Liver (tissue), 9 donors: ENCODE data around the gene KANSL1. TPM values are rescaled to one million over a fixed set of nuclear protein-coding genes. Genes with fewer than 3 reads are reported as not detected.

Experiments used
- DNase-seq: peaks from one replicate; pipeline ENCODE4 v3.0.0-alpha.2; 2017; ENCODE audit warnings: low spot score
- H3K27ac ChIP-seq, 2 donors: one replicate each; pipeline ENCODE4 v1.7.0; 2013; ENCODE audit warnings: inconsistent platforms in 2 of 2, low read length in 2 of 2, control low read depth in 1 of 2, low read depth in 1 of 2, mild to moderate bottlenecking in 1 of 2
- H3K27me3 ChIP-seq, 4 donors: one replicate each; pipeline versions ENCODE4 v1.6.1 to v1.7.0; 2013; ENCODE audit warnings: low read length in 3 of 4, inconsistent platforms in 1 of 4, mild to moderate bottlenecking in 1 of 4, moderate library complexity in 1 of 4; ENCODE audit not compliant: control insufficient read depth in 4 of 4, insufficient read depth in 4 of 4
- H3K36me3 ChIP-seq, 4 donors: one replicate each; pipeline versions ENCODE4 v1.6.1 to v1.7.0; 2013; ENCODE audit warnings: low read length in 3 of 4, mild to moderate bottlenecking in 3 of 4, low read depth in 1 of 4, moderate library complexity in 1 of 4; ENCODE audit not compliant: control insufficient read depth in 4 of 4, insufficient read depth in 3 of 4
- H3K4me1 ChIP-seq, 4 donors: one replicate each; pipeline versions ENCODE4 v1.6.1 to v1.7.0; 2013; ENCODE audit warnings: low read length in 3 of 4, mild to moderate bottlenecking in 3 of 4, moderate library complexity in 1 of 4; ENCODE audit not compliant: control insufficient read depth in 4 of 4, insufficient read depth in 4 of 4
- H3K4me3 ChIP-seq, 3 donors: one replicate each; pipeline versions ENCODE4 v1.6.1 to v1.7.0; 2013; ENCODE audit warnings: low read length in 3 of 3, control low read depth in 1 of 3, low read depth in 1 of 3, mild to moderate bottlenecking in 1 of 3
- H3K9ac ChIP-seq, 2 donors: one replicate each; pipeline ENCODE4 v1.7.0; 2013; ENCODE audit warnings: low read length in 2 of 2, mild to moderate bottlenecking in 2 of 2, moderate library complexity in 2 of 2, control low read depth in 1 of 2, low read depth in 1 of 2
- H3K9me3 ChIP-seq, 4 donors: one replicate each; pipeline versions ENCODE4 v1.6.1 to v1.7.0; 2013; ENCODE audit warnings: low read length in 3 of 4; ENCODE audit not compliant: control insufficient read depth in 4 of 4
- EGR1 ChIP-seq, 2 donors: IDR thresholded peaks; 2 replicates each; pipeline ENCODE4 v1.6.1; 2016 to 2018; ENCODE audit warnings: antibody characterized with exemption in 2 of 2, low read depth in 2 of 2
- FOXA1 ChIP-seq: IDR thresholded peaks from 2 replicates; pipeline ENCODE4 v1.6.1; 2016; ENCODE audit warnings: antibody characterized with exemption
- FOXA2 ChIP-seq: IDR thresholded peaks from 2 replicates; pipeline ENCODE4 v1.6.1; 2016; ENCODE audit warnings: antibody characterized with exemption
- GABPA ChIP-seq, 2 donors: IDR thresholded peaks in 1 of 2; conservative IDR thresholded peaks in 1 of 2; 2 replicates each; pipeline ENCODE4 v1.6.1; 2016; ENCODE audit warnings: antibody characterized with exemption in 2 of 2, mild to moderate bottlenecking in 1 of 2, moderate library complexity in 1 of 2
- HNF4A ChIP-seq, 2 donors: conservative IDR thresholded peaks; 2 replicates each; pipeline ENCODE4 v1.6.1; 2016; ENCODE audit warnings: antibody characterized with exemption in 2 of 2, mild to moderate bottlenecking in 2 of 2
- HNF4G ChIP-seq: IDR thresholded peaks from 2 replicates; pipeline ENCODE4 v1.6.1; 2016; ENCODE audit warnings: antibody characterized with exemption
- JUND ChIP-seq, 2 donors: IDR thresholded peaks; 2 replicates each; pipeline ENCODE4 v1.6.1; 2016; ENCODE audit warnings: antibody characterized with exemption in 2 of 2
- NR2F2 ChIP-seq: IDR thresholded peaks from 2 replicates; pipeline ENCODE4 v1.6.1; 2016; ENCODE audit warnings: antibody characterized with exemption
- RAD21 ChIP-seq, 2 donors: IDR thresholded peaks; 2 replicates each; pipeline ENCODE4 v1.6.1; 2016; ENCODE audit warnings: antibody characterized with exemption in 2 of 2, mild to moderate bottlenecking in 2 of 2
- RXRA ChIP-seq, 2 donors: IDR thresholded peaks; 2 replicates each; pipeline ENCODE4 v1.6.1; 2017 to 2018; ENCODE audit warnings: antibody characterized with exemption in 2 of 2, mild to moderate bottlenecking in 1 of 2
- SP1 ChIP-seq: IDR thresholded peaks from 2 replicates; pipeline ENCODE4 v1.6.1; 2018; ENCODE audit warnings: antibody characterized with exemption, mild to moderate bottlenecking
- TAF1 ChIP-seq: conservative IDR thresholded peaks from 2 replicates; pipeline ENCODE4 v1.6.1; 2016; ENCODE audit warnings: antibody characterized with exemption, mild to moderate bottlenecking
- YY1 ChIP-seq: IDR thresholded peaks from 2 replicates; pipeline ENCODE4 v1.6.1; 2016; ENCODE audit warnings: antibody characterized with exemption, mild to moderate bottlenecking
- WGBS: extraction: QIAGEN DNeasy Blood & Tissue Kit; methylation state at CpG from one replicate; pipeline ENCODE4 v1.1.7; 2013; 5-methylcytosine and 5-hydroxymethylcytosine counted together
- polyA plus RNA-seq, 2 donors: library from polyadenylated mRNA; stranded (reverse) in 1 of 2; unstranded in 1 of 2; fragments of 200-250 nt in 1 of 2; fragments of >200 nt in 1 of 2; fragmentation: Nextera tagmentation in 1 of 2; extraction: Ambion mirVana in 1 of 2; gene quantifications; one replicate each; pipeline versions ENCODE4 v1.2.1 to v1.2.3, GENCODE V29; 2013 to 2015
- total RNA-seq, 2 donors: library from RNA; depleted of rRNA; stranded (reverse); fragments of >200 nt; gene quantifications; one replicate each; pipeline ENCODE4 v1.2.3, GENCODE V29; 2014
- TF ChIP-seq, protein P1 (sequence below): IDR thresholded peaks from 2 replicates; pipeline ENCODE4 v1.6.1; 2016; ENCODE audit warnings: antibody characterized with exemption, mild to moderate bottlenecking
- TF ChIP-seq, protein P2 (sequence below): IDR thresholded peaks from 2 replicates; pipeline ENCODE4 v1.6.1; 2016; ENCODE audit warnings: antibody characterized with exemption
- TF ChIP-seq, protein P3 (sequence below): IDR thresholded peaks from 2 replicates; pipeline ENCODE4 v1.6.1; 2016; ENCODE audit warnings: antibody characterized with exemption
- TF ChIP-seq, protein P4 (sequence below): IDR thresholded peaks from 2 replicates; pipeline ENCODE4 v1.6.1; 2016; ENCODE audit warnings: antibody characterized with exemption
- TF ChIP-seq, protein P5 (sequence below): fragments of 150-350 bp; IDR thresholded peaks from 2 replicates; pipeline ENCODE4 v1.5.1; 2017; ENCODE audit warnings: improper control_type of control experiment, low read depth, low read length; ENCODE audit not compliant: missing input control
- donor health status: healthy.
- donor health status: healthy.
- donor health status: healthy.
- donor health status: healthy.
- donor health status: healthy.

Gene KANSL1
- total and polyA plus RNA-seq, 4 donors = 5.5 to 86.3 (median 24.0) TPM

DNA sequence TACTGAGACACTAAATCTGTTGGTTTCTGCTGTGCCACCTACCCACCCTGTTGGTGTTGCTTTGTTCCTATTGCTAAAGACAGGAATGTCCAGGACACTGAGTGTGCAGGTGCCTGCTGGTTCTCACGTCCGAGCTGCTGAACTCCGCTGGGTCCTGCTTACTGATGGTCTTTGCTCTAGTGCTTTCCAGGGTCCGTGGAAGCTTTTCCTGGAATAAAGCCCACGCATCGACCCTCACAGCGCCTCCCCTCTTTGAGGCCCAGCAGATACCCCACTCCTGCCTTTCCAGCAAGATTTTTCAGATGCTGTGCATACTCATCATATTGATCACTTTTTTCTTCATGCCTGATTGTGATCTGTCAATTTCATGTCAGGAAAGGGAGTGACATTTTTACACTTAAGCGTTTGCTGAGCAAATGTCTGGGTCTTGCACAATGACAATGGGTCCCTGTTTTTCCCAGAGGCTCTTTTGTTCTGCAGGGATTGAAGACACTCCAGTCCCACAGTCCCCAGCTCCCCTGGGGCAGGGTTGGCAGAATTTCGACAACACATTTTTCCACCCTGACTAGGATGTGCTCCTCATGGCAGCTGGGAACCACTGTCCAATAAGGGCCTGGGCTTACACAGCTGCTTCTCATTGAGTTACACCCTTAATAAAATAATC is 179.6 kb downstream of the KANSL1 start:
- Histone ChIP-seq H3K9me3 (no peaks in the 10 kb centered on the region), H3K27me3 (no peaks in the 10 kb centered on the region), H3K9ac (no peak overlapping the region), H3K27ac (no peak overlapping the region), H3K4me1 (no peaks in the 10 kb centered on the region), H3K36me3 (no peaks in the 10 kb centered on the region), H3K4me3 (no peak overlapping the region)
- 83% methylated on average over 9 of the region's 9 CpGs for WGBS
- DNase-seq = no peak
- TF ChIP-seq NR2F2 = no peak
- TF ChIP-seq, protein P1, sequence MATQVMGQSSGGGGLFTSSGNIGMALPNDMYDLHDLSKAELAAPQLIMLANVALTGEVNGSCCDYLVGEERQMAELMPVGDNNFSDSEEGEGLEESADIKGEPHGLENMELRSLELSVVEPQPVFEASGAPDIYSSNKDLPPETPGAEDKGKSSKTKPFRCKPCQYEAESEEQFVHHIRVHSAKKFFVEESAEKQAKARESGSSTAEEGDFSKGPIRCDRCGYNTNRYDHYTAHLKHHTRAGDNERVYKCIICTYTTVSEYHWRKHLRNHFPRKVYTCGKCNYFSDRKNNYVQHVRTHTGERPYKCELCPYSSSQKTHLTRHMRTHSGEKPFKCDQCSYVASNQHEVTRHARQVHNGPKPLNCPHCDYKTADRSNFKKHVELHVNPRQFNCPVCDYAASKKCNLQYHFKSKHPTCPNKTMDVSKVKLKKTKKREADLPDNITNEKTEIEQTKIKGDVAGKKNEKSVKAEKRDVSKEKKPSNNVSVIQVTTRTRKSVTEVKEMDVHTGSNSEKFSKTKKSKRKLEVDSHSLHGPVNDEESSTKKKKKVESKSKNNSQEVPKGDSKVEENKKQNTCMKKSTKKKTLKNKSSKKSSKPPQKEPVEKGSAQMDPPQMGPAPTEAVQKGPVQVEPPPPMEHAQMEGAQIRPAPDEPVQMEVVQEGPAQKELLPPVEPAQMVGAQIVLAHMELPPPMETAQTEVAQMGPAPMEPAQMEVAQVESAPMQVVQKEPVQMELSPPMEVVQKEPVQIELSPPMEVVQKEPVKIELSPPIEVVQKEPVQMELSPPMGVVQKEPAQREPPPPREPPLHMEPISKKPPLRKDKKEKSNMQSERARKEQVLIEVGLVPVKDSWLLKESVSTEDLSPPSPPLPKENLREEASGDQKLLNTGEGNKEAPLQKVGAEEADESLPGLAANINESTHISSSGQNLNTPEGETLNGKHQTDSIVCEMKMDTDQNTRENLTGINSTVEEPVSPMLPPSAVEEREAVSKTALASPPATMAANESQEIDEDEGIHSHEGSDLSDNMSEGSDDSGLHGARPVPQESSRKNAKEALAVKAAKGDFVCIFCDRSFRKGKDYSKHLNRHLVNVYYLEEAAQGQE = no peak
- TF ChIP-seq GABPA (IDR thresholded peaks at IDR 0.05 in 1 of 2, conservative IDR thresholded peaks at IDR 0.05 in 1 of 2) = no peak
- TF ChIP-seq, protein P2, sequence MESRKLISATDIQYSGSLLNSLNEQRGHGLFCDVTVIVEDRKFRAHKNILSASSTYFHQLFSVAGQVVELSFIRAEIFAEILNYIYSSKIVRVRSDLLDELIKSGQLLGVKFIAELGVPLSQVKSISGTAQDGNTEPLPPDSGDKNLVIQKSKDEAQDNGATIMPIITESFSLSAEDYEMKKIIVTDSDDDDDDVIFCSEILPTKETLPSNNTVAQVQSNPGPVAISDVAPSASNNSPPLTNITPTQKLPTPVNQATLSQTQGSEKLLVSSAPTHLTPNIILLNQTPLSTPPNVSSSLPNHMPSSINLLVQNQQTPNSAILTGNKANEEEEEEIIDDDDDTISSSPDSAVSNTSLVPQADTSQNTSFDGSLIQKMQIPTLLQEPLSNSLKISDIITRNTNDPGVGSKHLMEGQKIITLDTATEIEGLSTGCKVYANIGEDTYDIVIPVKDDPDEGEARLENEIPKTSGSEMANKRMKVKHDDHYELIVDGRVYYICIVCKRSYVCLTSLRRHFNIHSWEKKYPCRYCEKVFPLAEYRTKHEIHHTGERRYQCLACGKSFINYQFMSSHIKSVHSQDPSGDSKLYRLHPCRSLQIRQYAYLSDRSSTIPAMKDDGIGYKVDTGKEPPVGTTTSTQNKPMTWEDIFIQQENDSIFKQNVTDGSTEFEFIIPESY = no peak
- TF ChIP-seq FOXA1 = no peak
- TF ChIP-seq HNF4A (conservative IDR thresholded peaks at IDR 0.05) = no peak
- no peak for TF ChIP-seq JUND (IDR thresholded peaks at IDR 0.05)
- TF ChIP-seq SP1 = no peak
- TF ChIP-seq TAF1 = no peak
- TF ChIP-seq HNF4G = no peak

DNA sequence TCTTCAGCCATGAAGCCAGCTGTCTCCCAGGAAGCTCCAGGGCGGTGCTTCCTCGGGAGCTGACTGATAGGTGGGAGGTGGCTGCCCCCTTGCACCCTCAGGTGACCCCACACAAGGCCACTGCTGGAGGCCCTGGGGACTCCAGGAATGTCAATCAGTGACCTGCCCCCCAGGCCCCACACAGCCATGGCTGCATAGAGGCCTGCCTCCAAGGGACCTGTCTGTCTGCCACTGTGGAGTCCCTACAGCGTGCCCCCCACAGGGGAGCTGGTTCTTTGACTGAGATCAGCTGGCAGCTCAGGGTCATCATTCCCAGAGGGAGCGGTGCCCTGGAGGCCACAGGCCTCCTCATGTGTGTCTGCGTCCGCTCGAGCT is 180.1 kb downstream of the KANSL1 start:
- Histone ChIP-seq H3K9me3 (no peaks in the 10 kb centered on the region), H3K4me1 (no peaks in the 10 kb centered on the region), H3K36me3 (no peaks in the 10 kb centered on the region), H3K27me3 (no peaks in the 10 kb centered on the region), H3K27ac (no peak overlapping the region), H3K9ac (no peak overlapping the region), H3K4me3 (no peak overlapping the region)
- TF ChIP-seq RAD21 (IDR thresholded peaks at IDR 0.05) (no peak), FOXA2 (no peak), FOXA1 (no peak), EGR1 (IDR thresholded peaks at IDR 0.05; ENCODE audit: low read depth in 2 of 2) (no peak), RXRA (IDR thresholded peaks at IDR 0.05) (no peak), HNF4A (conservative IDR thresholded peaks at IDR 0.05) (no peak), HNF4G (no peak), GABPA (IDR thresholded peaks at IDR 0.05 in 1 of 2, conservative IDR thresholded peaks at IDR 0.05 in 1 of 2) (no peak), JUND (IDR thresholded peaks at IDR 0.05) (no peak), SP1 (no peak), YY1 (no peak), NR2F2 (no peak), TAF1 (no peak)
- TF ChIP-seq, protein P3, sequence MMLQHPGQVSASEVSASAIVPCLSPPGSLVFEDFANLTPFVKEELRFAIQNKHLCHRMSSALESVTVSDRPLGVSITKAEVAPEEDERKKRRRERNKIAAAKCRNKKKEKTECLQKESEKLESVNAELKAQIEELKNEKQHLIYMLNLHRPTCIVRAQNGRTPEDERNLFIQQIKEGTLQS = no peak
- TF ChIP-seq, protein P4, sequence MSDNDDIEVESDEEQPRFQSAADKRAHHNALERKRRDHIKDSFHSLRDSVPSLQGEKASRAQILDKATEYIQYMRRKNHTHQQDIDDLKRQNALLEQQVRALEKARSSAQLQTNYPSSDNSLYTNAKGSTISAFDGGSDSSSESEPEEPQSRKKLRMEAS = no peak
- TF ChIP-seq, protein P5, sequence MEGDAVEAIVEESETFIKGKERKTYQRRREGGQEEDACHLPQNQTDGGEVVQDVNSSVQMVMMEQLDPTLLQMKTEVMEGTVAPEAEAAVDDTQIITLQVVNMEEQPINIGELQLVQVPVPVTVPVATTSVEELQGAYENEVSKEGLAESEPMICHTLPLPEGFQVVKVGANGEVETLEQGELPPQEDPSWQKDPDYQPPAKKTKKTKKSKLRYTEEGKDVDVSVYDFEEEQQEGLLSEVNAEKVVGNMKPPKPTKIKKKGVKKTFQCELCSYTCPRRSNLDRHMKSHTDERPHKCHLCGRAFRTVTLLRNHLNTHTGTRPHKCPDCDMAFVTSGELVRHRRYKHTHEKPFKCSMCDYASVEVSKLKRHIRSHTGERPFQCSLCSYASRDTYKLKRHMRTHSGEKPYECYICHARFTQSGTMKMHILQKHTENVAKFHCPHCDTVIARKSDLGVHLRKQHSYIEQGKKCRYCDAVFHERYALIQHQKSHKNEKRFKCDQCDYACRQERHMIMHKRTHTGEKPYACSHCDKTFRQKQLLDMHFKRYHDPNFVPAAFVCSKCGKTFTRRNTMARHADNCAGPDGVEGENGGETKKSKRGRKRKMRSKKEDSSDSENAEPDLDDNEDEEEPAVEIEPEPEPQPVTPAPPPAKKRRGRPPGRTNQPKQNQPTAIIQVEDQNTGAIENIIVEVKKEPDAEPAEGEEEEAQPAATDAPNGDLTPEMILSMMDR = no peak
- TF ChIP-seq, protein P1 = no peak
- TF ChIP-seq, protein P2 = no peak
- WGBS = 93% methylated on average over 7 of the region's 7 CpGs
- DNase-seq = no peak
